Activated T-cell treated with anti-CD3 and anti-CD28 coated beads for 1 hour (primary cell): ENCODE results near the gene LDB2.
"Not testable (repeated sequence)": the region's sequence is repeated elsewhere in the genome, so short reads cannot be mapped to it uniquely, and the experiment has no call there.

Source experiments
- DNase-seq: peaks from one replicate; pipeline ENCODE4 v3.0.0-alpha.2; 2020; ENCODE audit warnings: low read depth

LDB2 gene

GRCh38 chr4:16544869-16545268, 353.6 kb downstream of the LDB2 start:
- DNase-seq = no peak

- DNase-seq = no peak
Measured at GRCh38 chr4:16544251-16544721, 354.2 kb downstream of the LDB2 start.

- no peak for DNase-seq
Measured at GRCh38 chr4:16537926-16538325, 360.5 kb downstream of the LDB2 start.

- DNase-seq = no peak
Measured at GRCh38 chr4:16532240-16532970, 366.0 kb downstream of the LDB2 start.

- no peak for DNase-seq
Measured at GRCh38 chr4:16530688-16531635, 367.5 kb downstream of the LDB2 start.

- no peak for DNase-seq
Measured at GRCh38 chr4:16524911-16525554, 373.4 kb downstream of the LDB2 start.

GRCh38 chr4:16524406-16524805, 374.0 kb downstream of the LDB2 start:
- no peak for DNase-seq

- DNase-seq = not testable (repeated sequence)
Measured at GRCh38 chr4:16523526-16523925, 374.9 kb downstream of the LDB2 start.

- DNase-seq = no peak
Measured at GRCh38 chr4:16521156-16521915, 377.1 kb downstream of the LDB2 start.

- DNase-seq = no peak
Measured at GRCh38 chr4:16516796-16517439, 381.5 kb downstream of the LDB2 start.

- no peak for DNase-seq
Measured at GRCh38 chr4:16513876-16514275, 384.6 kb downstream of the LDB2 start.

- no peak for DNase-seq
Measured at GRCh38 chr4:16508968-16509367, 389.5 kb downstream of the LDB2 start.

- DNase-seq = no peak
Measured at GRCh38 chr4:16505726-16506125, 392.7 kb downstream of the LDB2 start.

GRCh38 chr4:16505267-16505666, 393.2 kb downstream of the LDB2 start:
- no peak for DNase-seq

- no peak for DNase-seq
Measured at GRCh38 chr4:16503421-16504100, 394.9 kb downstream of the LDB2 start.

- DNase-seq = no peak
Measured at GRCh38 chr4:16498978-16499377, 399.5 kb downstream of the LDB2 start.

- no peak for DNase-seq
Measured at GRCh38 chr4:16496501-16496900, 401.9 kb downstream of the LDB2 start.

- DNase-seq = no peak
Measured at GRCh38 chr4:16492872-16493271, 405.6 kb downstream of the LDB2 start.

GRCh38 chr4:16489226-16489625, 409.2 kb downstream of the LDB2 start:
- no peak for DNase-seq

- DNase-seq = no peak
Measured at GRCh38 chr4:16488084-16488483, 410.4 kb downstream of the LDB2 start.

- DNase-seq = no peak
Measured at GRCh38 chr4:16484711-16485110, 413.7 kb downstream of the LDB2 start.
